ENCODE measurements around the gene GAL3ST3. TPM values are rescaled to one million over a fixed set of nuclear protein-coding genes. Genes with fewer than 3 reads are reported as not detected.

Gene GAL3ST3
- polyA plus RNA-seq, 1 donor (not counting 4 experiments of a cell fraction or from before 2014, with no cell fraction given): not detected

DNA sequence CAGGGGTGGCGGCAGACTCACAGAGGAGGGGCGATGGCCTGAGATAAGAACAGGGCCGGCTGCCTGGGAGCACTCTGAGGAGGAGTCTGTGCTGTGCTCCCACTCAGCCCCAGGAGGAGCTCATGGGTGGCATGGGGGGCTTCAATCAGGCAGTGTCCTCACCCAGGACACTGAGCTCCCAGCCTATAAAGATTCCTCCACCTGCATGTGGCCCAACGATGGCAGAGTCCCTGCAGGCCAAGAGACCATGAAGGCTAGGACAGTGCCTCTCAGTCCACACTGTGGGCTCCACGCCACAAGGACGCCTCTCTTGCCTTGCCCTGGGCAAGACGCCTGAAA, 35.2 kb downstream of the GAL3ST3 start:
- Histone ChIP-seq H3K9me3 (ENCODE audit: control insufficient read depth, low read depth, low read length) (no peaks in the 10 kb centered on the region), H3K9me1 (ENCODE audit: control insufficient read depth, extremely low read depth, insufficient read depth, low read length) (peaks cover 3% of the 10 kb centered on the region), H3K4me3 (ENCODE audit: control insufficient read depth in 2 of 3, extremely low read depth in 1 of 3, insufficient read depth in 2 of 3, low read depth in 1 of 3, low read length in 3 of 3) (no peak overlapping the region), H3K9ac (ENCODE audit: control insufficient read depth, extremely low read depth, insufficient read depth, low read length) (no peak overlapping the region), H3K4me1 (ENCODE audit: control insufficient read depth, extremely low read depth, insufficient read depth, low read length) (peaks cover 28% of the 10 kb centered on the region), H3K79me2 (ENCODE audit: control insufficient read depth, insufficient read depth, low read length) (no peaks in the 10 kb centered on the region), H3K36me3 (ENCODE audit: control insufficient read depth in 2 of 2, extremely low read depth in 1 of 2, insufficient read depth in 2 of 2, low read length in 2 of 2) (no peaks in the 10 kb centered on the region), H3K27me3 (ENCODE audit: control insufficient read depth, extremely low read depth, insufficient read depth, low read length) (no peaks in the 10 kb centered on the region), H3K27ac (ENCODE audit: control insufficient read depth, insufficient read depth, low read length) (no peak overlapping the region), H2AFZ (ENCODE audit: control insufficient read depth, low read length) (no peak overlapping the region), H3K4me2 (ENCODE audit: control insufficient read depth, extremely low read depth, insufficient read depth, low read depth, low read length) (no peak overlapping the region), H4K20me1 (ENCODE audit: control insufficient read depth, extremely low read depth, insufficient read depth, low read length) (no peaks in the 10 kb centered on the region)
- no peak for FAIRE-seq
- no peak for TF ChIP-seq EZH2 (IDR thresholded peaks at IDR 0.05; ENCODE audit: low read length)
- TF ChIP-seq, protein P1, sequence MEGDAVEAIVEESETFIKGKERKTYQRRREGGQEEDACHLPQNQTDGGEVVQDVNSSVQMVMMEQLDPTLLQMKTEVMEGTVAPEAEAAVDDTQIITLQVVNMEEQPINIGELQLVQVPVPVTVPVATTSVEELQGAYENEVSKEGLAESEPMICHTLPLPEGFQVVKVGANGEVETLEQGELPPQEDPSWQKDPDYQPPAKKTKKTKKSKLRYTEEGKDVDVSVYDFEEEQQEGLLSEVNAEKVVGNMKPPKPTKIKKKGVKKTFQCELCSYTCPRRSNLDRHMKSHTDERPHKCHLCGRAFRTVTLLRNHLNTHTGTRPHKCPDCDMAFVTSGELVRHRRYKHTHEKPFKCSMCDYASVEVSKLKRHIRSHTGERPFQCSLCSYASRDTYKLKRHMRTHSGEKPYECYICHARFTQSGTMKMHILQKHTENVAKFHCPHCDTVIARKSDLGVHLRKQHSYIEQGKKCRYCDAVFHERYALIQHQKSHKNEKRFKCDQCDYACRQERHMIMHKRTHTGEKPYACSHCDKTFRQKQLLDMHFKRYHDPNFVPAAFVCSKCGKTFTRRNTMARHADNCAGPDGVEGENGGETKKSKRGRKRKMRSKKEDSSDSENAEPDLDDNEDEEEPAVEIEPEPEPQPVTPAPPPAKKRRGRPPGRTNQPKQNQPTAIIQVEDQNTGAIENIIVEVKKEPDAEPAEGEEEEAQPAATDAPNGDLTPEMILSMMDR (optimal IDR thresholded peaks at IDR 0.05 in 1 of 3, IDR thresholded peaks at IDR 0.05 in 1 of 3, conservative IDR thresholded peaks at IDR 0.05 in 1 of 3; ENCODE audit: extremely low read depth in 1 of 3, insufficient read depth in 2 of 3, low read length in 3 of 3): no peak
- dilution Hi-C loops (cut with MboI; ENCODE audit: extremely low pct_ligation_motif_present, low sequenced_read_pairs): no loop called here
- no peak for DNase-seq (ENCODE audit: low read depth, low spot score)

GRCh38 chr11:66012946-66013761, 35.8 kb downstream of the GAL3ST3 start:
- H3K4me2 ChIP-seq (ENCODE audit: control insufficient read depth, extremely low read depth, insufficient read depth, low read depth, low read length): no peak overlapping the region
- H4K20me1 ChIP-seq (ENCODE audit: control insufficient read depth, extremely low read depth, insufficient read depth, low read length): no peaks in the 10 kb centered on the region
- dilution Hi-C loops (cut with MboI; ENCODE audit: extremely low pct_ligation_motif_present, low sequenced_read_pairs): no loop called here
- no peak overlapping the region for H3K4me3 ChIP-seq (ENCODE audit: control insufficient read depth in 2 of 3, extremely low read depth in 1 of 3, insufficient read depth in 2 of 3, low read depth in 1 of 3, low read length in 3 of 3)
- no peaks in the 10 kb centered on the region for H3K9me3 ChIP-seq (ENCODE audit: control insufficient read depth, low read depth, low read length)
- no peak overlapping the region for H3K27ac ChIP-seq (ENCODE audit: control insufficient read depth, insufficient read depth, low read length)
- TF ChIP-seq EZH2 (IDR thresholded peaks at IDR 0.05; ENCODE audit: low read length): no peak
- DNase-seq (ENCODE audit: low read depth, low spot score) (no peak), FAIRE-seq (no peak)
- H2AFZ ChIP-seq (ENCODE audit: control insufficient read depth, low read length): no peak overlapping the region
- H3K36me3 ChIP-seq (ENCODE audit: control insufficient read depth in 2 of 2, extremely low read depth in 1 of 2, insufficient read depth in 2 of 2, low read length in 2 of 2): no peaks in the 10 kb centered on the region
- H3K79me2 ChIP-seq (ENCODE audit: control insufficient read depth, insufficient read depth, low read length): no peaks in the 10 kb centered on the region
- H3K9me1 ChIP-seq (ENCODE audit: control insufficient read depth, extremely low read depth, insufficient read depth, low read length): peaks cover 3% of the 10 kb centered on the region
- peaks cover 34% of the 10 kb centered on the region for H3K4me1 ChIP-seq (ENCODE audit: control insufficient read depth, extremely low read depth, insufficient read depth, low read length)
- no peak overlapping the region for H3K9ac ChIP-seq (ENCODE audit: control insufficient read depth, extremely low read depth, insufficient read depth, low read length)
- H3K27me3 ChIP-seq (ENCODE audit: control insufficient read depth, extremely low read depth, insufficient read depth, low read length): no peaks in the 10 kb centered on the region

Data from keratinocyte (primary cell).